ENCODE results near the gene MRAP.

The MRAP gene

GRCh38 chr21:32356874-32357395 lies 58.3 kb downstream of the MRAP start:
- no peak for TF ChIP-seq ZNF274 (IDR thresholded peaks at IDR 0.05; ENCODE audit: low read depth, low read length)
- no peak overlapping the region for H3K4me3 ChIP-seq (ENCODE audit: low read length)

DNA sequence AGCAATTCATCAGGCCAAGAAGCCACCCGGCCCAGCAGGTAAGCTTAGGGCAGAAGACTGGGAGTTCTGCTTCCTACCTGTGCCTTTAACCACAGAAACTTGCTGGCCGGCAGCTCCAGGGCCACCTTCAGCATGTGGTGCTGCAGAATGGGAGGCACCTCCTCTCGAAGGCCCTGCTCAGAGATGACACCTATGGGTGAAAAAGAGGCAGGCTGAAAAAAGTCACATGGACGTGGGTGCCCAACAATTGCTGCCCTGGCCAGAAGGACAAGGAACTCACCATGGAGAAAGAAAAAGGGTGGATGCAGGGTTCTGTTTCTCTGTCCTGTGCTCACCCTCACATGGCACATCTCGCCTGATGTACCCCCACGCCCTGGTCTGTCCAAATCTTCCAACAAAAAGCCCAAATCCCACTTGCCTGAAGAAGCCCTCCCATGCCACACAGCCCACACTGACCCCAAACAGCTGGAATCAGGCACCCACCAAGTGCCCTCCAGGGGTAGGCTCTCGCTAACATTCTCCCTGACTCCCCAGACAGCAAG lies 61.1 kb downstream of the MRAP start:
- no peak overlapping the region for H3K4me3 ChIP-seq (ENCODE audit: low read length)
- TF ChIP-seq ZNF274 (IDR thresholded peaks at IDR 0.05; ENCODE audit: low read depth, low read length), result no peak

DNA sequence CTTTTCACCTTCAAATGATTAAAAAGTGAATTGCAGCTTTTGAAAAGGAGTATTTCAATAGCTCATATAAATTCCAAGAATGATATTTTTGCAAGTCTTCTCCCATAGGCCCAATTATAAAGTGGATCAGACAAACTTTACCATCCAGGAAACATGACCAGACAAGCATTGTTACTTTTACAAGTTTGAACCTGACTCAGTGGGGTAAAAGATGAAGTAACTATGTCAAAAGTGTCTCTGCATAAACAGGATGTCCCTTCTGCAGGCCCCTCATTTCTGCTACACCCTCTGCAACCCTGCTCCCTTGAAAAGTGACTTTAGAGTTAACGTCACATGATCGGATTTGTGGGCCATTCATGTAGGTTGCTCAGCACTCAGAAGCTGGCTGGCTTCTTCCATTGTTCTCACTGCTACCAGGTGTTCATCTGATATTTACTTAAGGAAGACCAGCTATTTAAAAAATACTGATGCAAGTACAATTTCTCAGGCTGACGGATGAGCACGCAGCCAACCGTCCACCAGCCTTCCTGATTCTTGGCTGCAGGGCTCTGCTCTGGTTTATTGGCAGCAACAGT lies 61.8 kb downstream of the MRAP start:
- TF ChIP-seq ZNF274 (IDR thresholded peaks at IDR 0.05; ENCODE audit: low read depth, low read length), result no peak
- H3K4me3 ChIP-seq (ENCODE audit: low read length), result no peak overlapping the region
